Measurements from ENCODE around the gene ASAH2. TPM values are rescaled to one million over a fixed set of nuclear protein-coding genes. Genes with fewer than 3 reads are reported as not detected.
A peak's percentile ranks its signal among the peaks of the same experiment; 100 is the strongest.

Gene ASAH2
- total RNA-seq, 1 experiment from 2014 or later = 4.6 TPM

- Mint-ChIP-seq H3K27me3 (ENCODE audit: insufficient read depth, unreplicated experiment) (no peaks in the 10 kb centered on the region), H3K9me3 (ENCODE audit: unreplicated experiment) (no peaks in the 10 kb centered on the region), H3K27ac (ENCODE audit: unreplicated experiment) (no peak overlapping the region), H3K4me1 (ENCODE audit: low read depth, unreplicated experiment) (peaks cover 7% of the 10 kb centered on the region), H3K36me3 (ENCODE audit: insufficient read depth, unreplicated experiment) (no peaks in the 10 kb centered on the region), H3K4me3 (ENCODE audit: unreplicated experiment) (no peak overlapping the region)
- no TSS peak for BruUV-seq (replicated peaks)
- POLR2A ChIA-PET = no interaction called here
- Histone ChIP-seq H3K9me3 (no peaks in the 10 kb centered on the region), H3K36me3 (ENCODE audit: control insufficient read depth, insufficient read depth, low read length) (no peaks in the 10 kb centered on the region), H3K4me1 (peaks cover 21% of the 10 kb centered on the region; the same call in 1 of the 2 replicates), H3K4me3 (ENCODE audit: low read depth, low read length) (no peak overlapping the region), H3K27me3 (replicated peaks; ENCODE audit: control insufficient read depth, insufficient read depth, low read length) (no peaks in the 10 kb centered on the region)
- CTCF ChIA-PET = no interaction called here
- TF ChIP-seq CTCF (IDR thresholded peaks at IDR 0.05; ENCODE audit: insufficient read depth in 1 of 2, low read depth in 1 of 2, low read length in 1 of 2, severe bottlenecking in 1 of 2, unreplicated experiment in 1 of 2) = no peak
- DNase-seq = no peak
- intact Hi-C loops (cut with micrococcal nuclease; ENCODE audit: unreplicated experiment) = no loop called here
Observed at GRCh38 chr10:50254479-50254878, 3.2 kb upstream of the ASAH2 start.

- no peaks in the 10 kb centered on the region for H3K9me3 ChIP-seq
- TF ChIP-seq CTCF (IDR thresholded peaks at IDR 0.05; ENCODE audit: insufficient read depth in 1 of 2, low read depth in 1 of 2, low read length in 1 of 2, severe bottlenecking in 1 of 2, unreplicated experiment in 1 of 2) = no peak
- H3K27me3 ChIP-seq (replicated peaks; ENCODE audit: control insufficient read depth, insufficient read depth, low read length) = no peaks in the 10 kb centered on the region
- Mint-ChIP-seq H3K36me3 (ENCODE audit: insufficient read depth, unreplicated experiment) (no peaks in the 10 kb centered on the region), H3K27ac (ENCODE audit: unreplicated experiment) (no peak overlapping the region), H3K27me3 (ENCODE audit: insufficient read depth, unreplicated experiment) (no peaks in the 10 kb centered on the region), H3K4me1 (ENCODE audit: low read depth, unreplicated experiment) (peaks cover 19% of the 10 kb centered on the region), H3K9me3 (ENCODE audit: unreplicated experiment) (no peaks in the 10 kb centered on the region), H3K4me3 (ENCODE audit: unreplicated experiment) (no peak overlapping the region)
- ChIA-PET POLR2A (no interaction called here), CTCF (no interaction called here)
- no TSS peak for BruUV-seq (replicated peaks)
- DNase-seq = peak in 1 of 2 experiments; percentile 29
- peaks cover 35% of the 10 kb centered on the region for H3K4me1 ChIP-seq
- intact Hi-C loops (cut with micrococcal nuclease; ENCODE audit: unreplicated experiment) = no loop called here
- H3K4me3 ChIP-seq (ENCODE audit: low read depth, low read length) = no peak overlapping the region
- H3K36me3 ChIP-seq (ENCODE audit: control insufficient read depth, insufficient read depth, low read length) = no peaks in the 10 kb centered on the region
Observed at GRCh38 chr10:50250096-50250854, 1.0 kb downstream of the ASAH2 start.

- no peak for DNase-seq
- no peak for TF ChIP-seq CTCF (IDR thresholded peaks at IDR 0.05; ENCODE audit: insufficient read depth in 1 of 2, low read depth in 1 of 2, low read length in 1 of 2, severe bottlenecking in 1 of 2, unreplicated experiment in 1 of 2)
- Mint-ChIP-seq H3K4me3 (ENCODE audit: unreplicated experiment) (no peak overlapping the region), H3K36me3 (ENCODE audit: insufficient read depth, unreplicated experiment) (no peaks in the 10 kb centered on the region), H3K9me3 (ENCODE audit: unreplicated experiment) (no peaks in the 10 kb centered on the region), H3K4me1 (ENCODE audit: low read depth, unreplicated experiment) (peaks cover 33% of the 10 kb centered on the region), H3K27me3 (ENCODE audit: insufficient read depth, unreplicated experiment) (no peaks in the 10 kb centered on the region), H3K27ac (ENCODE audit: unreplicated experiment) (no peak overlapping the region)
- Histone ChIP-seq H3K9me3 (no peaks in the 10 kb centered on the region), H3K27me3 (replicated peaks; ENCODE audit: control insufficient read depth, insufficient read depth, low read length) (no peaks in the 10 kb centered on the region), H3K4me3 (ENCODE audit: low read depth, low read length) (no peak overlapping the region), H3K4me1 (peaks cover 46% of the 10 kb centered on the region), H3K36me3 (ENCODE audit: control insufficient read depth, insufficient read depth, low read length) (no peaks in the 10 kb centered on the region)
- POLR2A ChIA-PET = no interaction called here
- intact Hi-C loops (cut with micrococcal nuclease; ENCODE audit: unreplicated experiment) = no loop called here
- BruUV-seq (replicated peaks) = no TSS peak
- CTCF ChIA-PET = interaction anchor here (1.3 kb wide), 1 partner anchor 14 kb away, joined by 5 read pairs; no protein-coding TSS in a partner anchor
Observed at GRCh38 chr10:50248598-50248997, 2.7 kb downstream of the ASAH2 start.

Data from Caco-2 (cell line).